GM19099 (cell line): ENCODE measurements around the gene CFAP69.

Experiments
- POLR2A ChIP-seq: IDR thresholded peaks from 3 replicates; pipeline ENCODE4 v1.6.1; 2011; ENCODE audit warnings: low read depth; ENCODE audit not compliant: insufficient read length; ENCODE audit errors: extremely low read depth

The CFAP69 gene

DNA sequence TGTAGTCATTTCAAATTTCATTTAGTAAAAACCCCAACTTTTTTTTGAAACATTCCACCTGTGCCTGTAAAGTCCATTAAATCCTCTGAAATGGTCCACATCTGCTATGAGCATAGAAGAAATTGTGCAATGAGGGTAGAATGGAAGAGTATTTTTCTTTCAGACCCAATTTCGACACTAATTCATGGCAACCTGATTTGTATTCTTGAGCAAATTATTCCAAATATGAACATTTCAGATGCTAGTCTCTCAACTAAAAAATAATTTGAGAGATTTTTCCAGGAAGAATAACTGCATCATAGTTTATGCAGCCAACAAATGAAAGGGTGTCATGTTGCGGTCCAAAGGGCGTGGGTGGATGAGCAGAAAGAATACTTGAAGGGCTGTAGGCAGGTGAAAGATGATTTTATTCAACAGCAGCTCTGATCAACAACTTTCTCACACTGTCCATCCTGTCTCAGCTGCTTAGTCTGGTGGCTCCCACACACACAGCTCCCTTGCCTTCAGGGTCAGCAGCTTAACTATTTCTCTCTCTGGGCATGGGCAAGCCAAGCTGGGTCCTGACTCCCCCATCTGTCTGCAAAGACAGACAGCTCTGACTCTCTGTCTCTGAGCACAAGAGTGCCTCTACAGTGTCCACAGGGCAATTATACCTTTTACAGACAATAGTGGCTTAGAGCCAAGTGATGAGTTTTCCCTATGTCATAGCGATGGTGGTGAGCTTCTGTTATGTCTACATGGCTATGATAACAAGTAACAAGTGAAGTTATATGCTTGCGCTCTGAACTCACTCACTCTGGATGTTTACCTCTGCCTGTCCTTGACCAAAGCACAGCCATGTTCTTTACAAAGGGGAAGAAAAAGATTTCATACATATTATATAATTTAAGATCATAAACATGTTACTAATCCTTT, 21.9 kb upstream of the CFAP69 start:
- TF ChIP-seq POLR2A: no peak

DNA sequence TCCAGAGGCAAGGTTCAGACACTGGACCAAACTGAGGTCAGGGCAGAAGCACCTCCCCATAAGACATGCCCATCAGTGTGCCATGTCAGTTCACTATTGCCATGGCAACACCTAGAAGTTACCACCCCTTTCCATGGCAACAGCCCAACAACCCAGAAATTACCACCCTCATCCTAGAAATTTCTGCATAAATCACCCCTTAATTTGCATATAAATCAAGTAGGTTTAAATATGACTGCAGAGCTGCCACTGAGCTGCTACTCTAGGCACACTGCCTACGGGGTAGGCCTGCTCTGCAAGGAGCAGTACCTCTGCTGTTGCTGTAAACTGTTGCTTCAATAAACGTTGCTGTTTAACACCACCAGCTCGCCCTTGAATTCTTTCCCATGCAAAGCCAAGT, 20.8 kb upstream of the CFAP69 start:
- TF ChIP-seq POLR2A: no peak

DNA sequence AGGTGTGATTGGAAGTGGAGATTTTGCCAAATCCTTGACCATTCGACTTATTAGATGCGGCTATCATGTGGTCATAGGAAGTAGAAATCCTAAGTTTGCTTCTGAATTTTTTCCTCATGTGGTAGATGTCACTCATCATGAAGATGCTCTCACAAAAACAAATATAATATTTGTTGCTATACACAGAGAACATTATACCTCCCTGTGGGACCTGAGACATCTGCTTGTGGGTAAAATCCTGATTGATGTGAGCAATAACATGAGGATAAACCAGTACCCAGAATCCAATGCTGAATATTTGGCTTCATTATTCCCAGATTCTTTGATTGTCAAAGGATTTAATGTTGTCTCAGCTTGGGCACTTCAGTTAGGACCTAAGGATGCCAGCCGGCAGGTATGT, 19.8 kb upstream of the CFAP69 start:
- TF ChIP-seq POLR2A: no peak

DNA sequence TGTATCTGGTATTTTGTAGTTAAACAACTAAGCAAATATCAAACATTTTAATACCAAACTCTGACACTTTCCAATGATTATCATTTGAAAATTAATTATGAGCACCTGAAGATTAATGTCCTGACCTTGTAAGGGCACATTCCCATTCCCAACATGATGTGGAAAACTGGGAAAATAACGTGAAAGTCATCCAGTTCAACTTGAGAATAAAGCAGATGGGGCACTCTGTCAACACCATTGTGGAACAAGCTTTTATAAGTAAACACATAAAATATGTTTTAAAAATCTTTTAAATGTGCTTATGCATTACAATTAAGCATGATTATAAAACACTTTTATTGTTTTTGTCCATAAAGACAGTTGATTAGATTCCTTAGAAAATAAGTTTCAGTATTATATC, 19.4 kb upstream of the CFAP69 start:
- TF ChIP-seq POLR2A: no peak

DNA sequence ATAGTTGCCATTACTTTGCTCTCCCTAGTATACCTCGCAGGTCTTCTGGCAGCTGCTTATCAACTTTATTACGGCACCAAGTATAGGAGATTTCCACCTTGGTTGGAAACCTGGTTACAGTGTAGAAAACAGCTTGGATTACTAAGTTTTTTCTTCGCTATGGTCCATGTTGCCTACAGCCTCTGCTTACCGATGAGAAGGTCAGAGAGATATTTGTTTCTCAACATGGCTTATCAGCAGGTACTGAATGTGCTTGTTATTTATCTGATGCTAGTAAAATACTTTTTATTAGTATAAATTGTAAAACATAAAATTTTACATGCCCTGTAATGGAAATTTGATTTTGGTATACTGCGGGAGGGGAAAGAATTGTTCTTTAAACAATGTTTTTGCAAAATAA, 17.7 kb upstream of the CFAP69 start:
- TF ChIP-seq POLR2A: no peak

DNA sequence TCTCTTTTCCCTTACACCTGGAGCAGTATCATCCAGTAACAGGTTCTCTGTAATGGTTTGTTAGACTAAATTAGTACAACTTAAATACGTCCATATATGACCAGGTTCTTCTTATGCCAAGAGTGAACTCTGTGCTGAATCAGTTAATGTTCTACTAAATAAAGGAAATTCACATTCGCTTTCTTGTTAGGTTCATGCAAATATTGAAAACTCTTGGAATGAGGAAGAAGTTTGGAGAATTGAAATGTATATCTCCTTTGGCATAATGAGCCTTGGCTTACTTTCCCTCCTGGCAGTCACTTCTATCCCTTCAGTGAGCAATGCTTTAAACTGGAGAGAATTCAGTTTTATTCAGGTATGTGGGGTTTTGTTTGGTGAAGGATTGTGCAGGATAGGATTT, 15.3 kb upstream of the CFAP69 start:
- no peak for TF ChIP-seq POLR2A

DNA sequence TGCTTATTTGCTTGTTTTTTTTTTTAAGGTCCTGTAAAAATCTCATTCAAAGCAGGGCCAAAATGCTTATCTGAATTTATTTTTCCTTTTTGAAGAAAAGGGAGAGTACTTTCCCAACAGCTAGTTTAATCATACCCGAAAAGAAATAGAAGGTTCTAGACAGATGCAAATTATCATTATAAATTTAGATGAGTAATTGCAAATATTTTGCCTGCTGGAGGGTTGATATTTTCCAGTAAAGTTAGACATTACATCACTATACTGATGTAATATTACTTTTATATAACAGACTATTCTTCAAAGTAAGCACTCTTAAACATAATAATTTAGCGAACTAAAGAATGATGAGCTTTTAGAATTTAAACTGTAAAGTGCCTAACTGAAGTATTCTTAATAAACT, 14.1 kb upstream of the CFAP69 start:
- TF ChIP-seq POLR2A: no peak

DNA sequence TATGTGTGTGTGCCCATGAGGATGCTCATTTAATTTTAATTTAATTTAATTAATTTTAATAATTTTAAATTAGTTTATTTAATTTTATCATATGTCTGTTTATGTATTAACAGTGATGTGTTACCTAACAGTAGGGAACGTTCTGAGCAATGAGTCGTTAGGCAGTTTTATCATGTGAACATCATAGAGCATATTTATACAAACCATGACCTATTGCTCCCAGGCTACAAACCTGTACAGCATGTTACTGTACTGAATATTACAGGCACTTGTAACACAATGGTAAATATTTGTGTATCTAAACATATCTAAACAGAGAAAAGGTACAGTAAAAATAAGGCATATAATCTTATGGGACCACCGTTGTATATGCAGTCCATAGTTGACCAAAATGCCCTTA, 13.7 kb upstream of the CFAP69 start:
- no peak for TF ChIP-seq POLR2A

DNA sequence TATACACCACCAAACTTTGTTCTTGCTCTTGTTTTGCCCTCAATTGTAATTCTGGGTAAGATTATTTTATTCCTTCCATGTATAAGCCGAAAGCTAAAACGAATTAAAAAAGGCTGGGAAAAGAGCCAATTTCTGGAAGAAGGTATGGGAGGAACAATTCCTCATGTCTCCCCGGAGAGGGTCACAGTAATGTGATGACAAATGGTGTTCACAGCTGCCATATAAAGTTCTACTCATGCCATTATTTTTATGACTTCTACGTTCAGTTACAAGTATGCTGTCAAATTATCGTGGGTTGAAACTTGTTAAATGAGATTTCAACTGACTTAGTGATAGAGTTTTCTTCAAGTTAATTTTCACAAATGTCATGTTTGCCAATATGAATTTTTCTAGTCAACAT, 12.5 kb upstream of the CFAP69 start:
- TF ChIP-seq POLR2A: no peak

DNA sequence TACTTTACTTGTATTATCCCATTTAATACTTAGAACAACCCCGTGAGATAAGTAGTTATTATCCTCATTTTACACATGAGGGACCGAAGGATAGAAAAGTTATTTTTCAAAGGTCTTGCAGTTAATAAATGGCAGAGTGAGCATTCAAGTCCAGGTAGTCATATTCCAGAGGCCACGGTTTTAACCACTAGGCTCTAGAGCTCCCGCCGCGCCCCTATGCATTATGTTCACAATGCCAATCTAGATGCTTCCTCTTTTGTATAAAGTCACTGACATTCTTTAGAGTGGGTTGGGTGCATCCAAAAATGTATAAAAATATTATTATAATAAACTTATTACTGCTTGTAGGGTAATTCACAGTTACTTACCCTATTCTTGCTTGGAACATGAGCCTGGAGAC, 11.4 kb upstream of the CFAP69 start:
- no peak for TF ChIP-seq POLR2A

DNA sequence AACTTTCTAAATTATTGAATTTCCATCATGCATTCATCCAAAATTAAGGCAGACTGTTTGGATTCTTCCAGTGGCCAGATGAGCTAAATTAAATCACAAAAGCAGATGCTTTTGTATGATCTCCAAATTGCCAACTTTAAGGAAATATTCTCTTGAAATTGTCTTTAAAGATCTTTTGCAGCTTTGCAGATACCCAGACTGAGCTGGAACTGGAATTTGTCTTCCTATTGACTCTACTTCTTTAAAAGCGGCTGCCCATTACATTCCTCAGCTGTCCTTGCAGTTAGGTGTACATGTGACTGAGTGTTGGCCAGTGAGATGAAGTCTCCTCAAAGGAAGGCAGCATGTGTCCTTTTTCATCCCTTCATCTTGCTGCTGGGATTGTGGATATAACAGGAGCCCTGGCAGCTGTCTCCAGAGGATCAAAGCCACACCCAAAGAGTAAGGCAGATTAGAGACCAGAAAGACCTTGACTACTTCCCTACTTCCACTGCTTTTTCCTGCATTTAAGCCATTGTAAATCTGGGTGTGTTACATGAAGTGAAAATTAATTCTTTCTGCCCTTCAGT, 8.2 kb upstream of the CFAP69 start:
- no peak for TF ChIP-seq POLR2A

DNA sequence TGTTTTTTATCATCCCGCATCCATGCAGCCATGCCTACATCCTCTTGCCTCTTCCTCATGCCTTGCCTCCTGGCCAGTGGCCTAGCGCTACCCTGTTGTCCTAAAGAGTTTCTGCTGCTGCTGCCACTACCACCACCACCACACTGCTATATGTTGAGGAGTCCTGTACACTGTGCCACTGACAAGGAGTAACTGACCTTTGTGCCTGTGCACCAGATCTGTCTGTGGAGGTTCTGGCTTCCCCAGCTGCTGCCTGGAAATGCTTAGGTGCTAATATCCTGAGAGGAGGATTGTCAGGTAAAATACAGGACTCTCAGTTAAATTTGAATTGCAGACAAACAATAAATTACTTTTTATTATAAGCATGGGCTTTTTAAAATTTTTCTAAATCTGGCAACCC, 7.0 kb upstream of the CFAP69 start:
- no peak for TF ChIP-seq POLR2A

DNA sequence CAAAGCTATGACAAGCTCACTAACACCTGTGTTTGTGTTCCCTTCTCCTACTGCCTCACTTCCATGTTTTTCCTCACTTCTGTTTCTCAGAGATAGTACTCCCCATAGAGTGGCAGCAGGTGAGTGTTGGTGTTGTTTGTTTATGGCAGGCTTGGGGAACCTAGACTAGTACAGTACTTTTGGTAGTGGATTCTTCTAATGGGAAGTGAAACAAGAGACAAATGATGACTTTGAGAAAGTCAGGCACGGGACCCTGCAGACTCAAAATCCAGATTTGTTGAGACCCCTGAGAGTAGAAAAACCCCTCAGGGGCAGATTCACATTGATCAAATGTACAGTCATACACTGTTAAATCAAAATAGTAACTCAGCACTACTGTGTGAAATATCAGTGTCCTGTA, 6.4 kb upstream of the CFAP69 start:
- TF ChIP-seq POLR2A: no peak

DNA sequence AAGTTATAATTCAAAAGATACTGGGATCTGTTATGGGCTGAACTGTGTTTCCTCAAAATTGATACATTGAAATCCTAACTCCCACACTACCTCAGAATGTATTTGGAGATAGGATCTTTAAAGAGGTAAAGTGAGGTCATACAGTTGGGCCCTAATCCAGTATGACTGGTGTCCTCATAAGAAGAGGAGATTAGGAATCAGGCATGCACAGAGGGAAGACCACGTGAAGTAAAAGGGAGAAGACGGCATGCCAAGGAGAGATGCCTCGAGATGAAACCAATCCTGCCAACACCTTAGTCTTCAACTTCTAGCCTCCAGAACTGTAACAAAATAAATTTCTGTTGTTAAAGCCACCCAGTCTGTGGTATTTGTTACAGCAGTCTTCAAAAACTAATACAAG, 5.9 kb upstream of the CFAP69 start:
- TF ChIP-seq POLR2A: no peak

DNA sequence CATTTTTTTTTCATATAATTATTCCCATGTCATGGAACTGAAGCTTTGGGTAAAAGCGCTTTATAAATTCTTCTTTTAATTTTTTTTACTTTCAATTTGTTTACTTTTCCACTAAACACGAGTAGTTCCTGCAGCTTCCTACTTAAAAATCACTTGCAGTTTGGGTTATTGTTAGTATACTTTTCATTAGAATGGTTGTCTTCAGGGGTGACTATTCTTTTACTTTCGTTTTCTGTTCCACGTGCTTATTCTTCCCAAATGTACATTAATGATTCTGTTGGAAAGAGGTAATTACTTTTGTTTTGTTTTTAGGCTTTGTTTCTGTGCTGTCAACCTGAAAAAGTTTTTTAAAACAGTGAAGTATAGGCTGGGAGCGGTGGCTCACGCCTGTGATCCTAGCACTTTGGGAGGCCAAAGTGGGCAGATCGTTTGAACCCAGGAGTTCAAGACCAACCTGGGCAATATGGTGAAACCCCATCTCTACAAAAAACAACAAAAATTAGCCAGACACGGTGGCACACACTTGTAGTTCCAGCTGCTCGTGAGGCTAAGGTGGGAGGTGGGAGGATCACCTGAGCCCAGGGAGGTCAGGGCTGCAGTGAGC, 5.2 kb upstream of the CFAP69 start:
- TF ChIP-seq POLR2A: no peak
